Measurements from ENCODE around the gene PRPF38B.
A peak's percentile ranks its signal among the peaks of the same experiment; 100 is the strongest.

The PRPF38B gene

GRCh38 chr1:108716437-108717230 is 24.5 kb downstream of the PRPF38B start:
- no peak for DNase-seq (ENCODE audit: low read depth in 2 of 2, low spot score in 1 of 2)

DNA sequence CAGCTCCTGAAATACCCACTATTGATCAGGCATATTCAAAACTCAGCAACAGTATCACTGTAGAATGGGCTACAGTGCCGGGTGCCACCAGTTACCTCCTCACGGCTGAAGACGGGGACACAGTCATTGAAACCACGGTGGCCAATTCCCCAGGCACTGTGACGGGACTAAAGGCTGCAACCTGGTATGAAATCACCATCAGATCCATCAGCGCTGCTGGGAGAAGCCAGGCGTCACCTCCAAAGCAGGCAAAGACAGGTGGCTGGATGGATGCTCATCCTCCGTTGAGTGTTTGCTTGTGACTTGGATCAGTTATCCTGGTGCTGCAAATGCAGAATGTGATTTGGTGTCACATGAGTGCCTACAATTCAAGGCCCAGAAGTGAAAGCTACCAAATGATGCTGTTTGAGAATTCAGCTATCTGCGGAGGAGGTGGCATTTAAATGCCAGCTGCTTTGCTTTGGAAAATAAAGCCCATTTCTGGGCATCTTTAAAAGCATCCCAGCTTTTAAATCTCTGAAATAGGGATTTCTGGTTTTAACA is 25.7 kb downstream of the PRPF38B start:
- DNase-seq (ENCODE audit: low read depth in 2 of 2, low spot score in 1 of 2) = no peak

GRCh38 chr1:108718927-108719655 is 27.0 kb downstream of the PRPF38B start:
- no peak for DNase-seq (ENCODE audit: low read depth in 2 of 2, low spot score in 1 of 2)

- DNase-seq (ENCODE audit: low read depth in 2 of 2, low spot score in 1 of 2) = no peak
Observed at GRCh38 chr1:108719656-108720435, 27.7 kb downstream of the PRPF38B start.

- no peak for DNase-seq (ENCODE audit: low read depth in 2 of 2, low spot score in 1 of 2)
Observed at GRCh38 chr1:108722292-108722691, 30.2 kb downstream of the PRPF38B start.

DNA sequence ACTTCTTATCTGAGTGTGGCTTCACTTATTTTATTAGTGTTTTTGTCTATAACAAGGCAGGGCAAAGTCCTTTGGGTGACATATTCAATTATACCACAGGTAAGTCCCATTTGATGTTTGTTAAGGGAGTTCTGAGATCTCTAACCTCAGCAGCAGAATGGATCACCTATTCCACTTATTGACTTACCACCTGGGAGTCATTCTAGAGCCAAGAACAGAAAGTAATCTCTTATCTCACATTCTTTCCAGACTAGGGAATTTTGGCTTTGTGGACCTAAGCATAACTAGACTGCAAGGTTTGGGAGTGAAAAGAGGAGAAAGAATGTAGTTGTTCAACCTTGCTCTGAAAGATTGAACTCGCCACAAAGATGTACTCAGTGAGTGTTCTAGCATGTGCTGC is 33.8 kb downstream of the PRPF38B start:
- DNase-seq (ENCODE audit: low read depth in 2 of 2, low spot score in 1 of 2) = no peak

DNA sequence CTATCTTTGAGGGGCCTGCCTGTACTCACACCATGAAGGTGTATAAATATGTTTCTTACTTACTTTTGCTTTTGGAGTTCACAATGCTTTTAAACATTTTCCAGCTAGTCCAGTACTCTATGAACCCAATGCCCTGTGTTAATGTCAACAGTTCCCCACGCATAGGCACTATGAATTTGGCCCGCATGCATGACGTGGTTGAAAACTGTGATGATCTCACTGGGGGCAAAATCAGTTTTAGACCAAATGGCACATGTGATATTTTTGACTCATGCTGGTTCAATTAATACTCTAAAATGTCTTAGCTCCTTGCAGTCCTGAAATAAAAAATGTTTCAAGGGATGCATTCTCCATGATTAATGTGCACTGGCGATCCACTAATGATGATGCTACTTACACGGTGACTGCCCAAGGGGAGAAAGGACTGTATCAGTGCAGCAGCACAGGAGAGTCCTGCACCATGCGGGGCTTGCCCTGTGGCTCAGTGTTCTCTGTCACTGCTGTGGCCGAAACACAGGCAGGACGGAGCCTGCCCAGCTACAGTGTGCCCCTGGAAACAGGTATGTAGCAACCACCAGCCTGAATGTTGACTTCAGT is 36.3 kb downstream of the PRPF38B start:
- DNase-seq (ENCODE audit: low read depth in 2 of 2, low spot score in 1 of 2) = no peak

- no peak for DNase-seq (ENCODE audit: low read depth in 2 of 2, low spot score in 1 of 2)
Observed at GRCh38 chr1:108729481-108729880, 37.4 kb downstream of the PRPF38B start.

DNA sequence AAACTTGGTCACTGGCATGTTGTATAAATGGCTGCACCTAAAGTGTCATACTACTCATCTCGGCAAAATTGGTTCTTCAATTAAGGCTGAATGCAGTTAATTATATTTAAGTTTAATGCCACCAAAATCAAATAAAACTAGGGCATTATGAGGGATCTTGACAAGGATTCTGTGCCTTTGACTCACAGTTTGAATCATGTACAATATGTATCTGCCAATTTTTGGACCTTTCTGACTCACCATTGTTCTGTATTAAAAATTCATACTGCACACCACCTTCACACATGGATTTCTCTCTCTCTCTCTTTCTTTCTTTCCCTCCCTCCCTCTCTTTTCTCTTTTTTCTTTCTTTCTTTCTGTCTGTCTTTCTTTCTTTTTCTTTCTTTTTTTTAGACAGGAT is 40.3 kb downstream of the PRPF38B start:
- DNase-seq (ENCODE audit: low read depth in 2 of 2, low spot score in 1 of 2) = no peak

GRCh38 chr1:108734171-108734865 is 42.2 kb downstream of the PRPF38B start:
- DNase-seq (ENCODE audit: low read depth in 2 of 2, low spot score in 1 of 2) = no peak

GRCh38 chr1:108742253-108742652 is 50.1 kb downstream of the PRPF38B start:
- no peak for DNase-seq (ENCODE audit: low read depth in 2 of 2, low spot score in 1 of 2)

DNA sequence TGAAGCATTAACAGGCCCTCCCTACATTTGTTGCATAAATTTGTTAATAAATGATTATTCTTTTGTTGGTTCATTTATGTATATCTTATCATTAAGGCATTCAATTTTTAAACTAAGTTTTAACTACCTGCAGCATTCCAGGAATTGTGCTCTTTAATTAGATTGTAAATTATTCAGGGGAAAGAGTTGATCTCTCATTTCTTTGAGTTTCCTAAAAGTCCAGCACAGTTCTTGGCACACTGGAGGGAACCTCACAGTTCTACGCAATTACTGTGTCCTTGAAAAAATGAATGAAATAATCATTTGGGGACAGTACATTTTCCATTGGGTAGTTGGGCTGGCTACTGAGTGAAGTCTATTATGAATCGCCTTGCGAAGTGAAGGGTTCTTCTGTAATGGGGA is 53.9 kb downstream of the PRPF38B start:
- no peak for DNase-seq (ENCODE audit: low read depth in 2 of 2, low spot score in 1 of 2)

DNA sequence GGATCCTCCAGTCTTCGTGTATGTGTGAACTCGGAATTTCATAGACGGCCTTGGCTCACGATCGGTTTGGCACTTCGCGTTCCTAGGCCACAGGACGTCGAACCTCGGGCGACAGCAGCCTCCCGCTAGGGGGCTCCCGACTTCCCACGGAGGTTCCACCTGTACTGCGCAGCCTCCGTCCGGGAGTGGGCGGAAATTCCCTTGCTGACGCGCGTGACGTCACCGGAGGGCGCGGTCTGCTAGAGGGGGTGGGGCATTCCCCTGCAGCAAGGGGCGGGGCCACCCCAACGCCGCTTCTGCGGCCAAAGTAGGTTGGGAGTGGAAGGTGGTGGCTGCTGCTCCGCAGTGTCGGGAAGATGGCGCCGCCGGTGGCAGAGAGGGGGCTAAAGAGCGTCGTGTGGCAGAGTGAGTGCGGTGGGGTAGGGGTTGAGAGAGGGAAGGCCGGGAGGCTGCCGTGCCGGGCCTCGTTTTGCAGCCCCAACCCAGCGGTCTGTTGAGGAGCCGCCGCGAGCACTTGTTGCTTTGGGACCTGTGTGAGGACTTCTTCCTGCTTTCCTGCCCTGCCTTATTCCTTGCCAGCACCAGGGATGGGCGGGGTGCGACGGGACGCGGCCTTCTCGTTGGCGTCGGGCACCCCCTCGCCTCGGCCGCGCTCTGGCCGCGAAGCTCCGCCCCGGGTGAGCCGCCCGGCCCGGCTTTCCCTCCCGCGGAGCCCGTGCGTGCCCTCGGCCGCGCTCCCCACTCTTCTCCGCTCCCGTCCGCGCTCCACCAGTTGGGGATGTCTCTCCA is 54.5 kb downstream of the PRPF38B start, which contains the start of gene STXBP3:
Gene STXBP3 (plus strand): TSS at position 293 of the 789 bp plus-strand sequence. CDS start 64 bp downstream, at position 357.
- peak; percentile 100 for DNase-seq (ENCODE audit: low read depth in 2 of 2, low spot score in 1 of 2)

GRCh38 chr1:108747171-108747850 is 55.2 kb downstream of the PRPF38B start:
- DNase-seq (ENCODE audit: low read depth in 2 of 2, low spot score in 1 of 2) = peak in 1 of 2 donors; percentile 4

DNA sequence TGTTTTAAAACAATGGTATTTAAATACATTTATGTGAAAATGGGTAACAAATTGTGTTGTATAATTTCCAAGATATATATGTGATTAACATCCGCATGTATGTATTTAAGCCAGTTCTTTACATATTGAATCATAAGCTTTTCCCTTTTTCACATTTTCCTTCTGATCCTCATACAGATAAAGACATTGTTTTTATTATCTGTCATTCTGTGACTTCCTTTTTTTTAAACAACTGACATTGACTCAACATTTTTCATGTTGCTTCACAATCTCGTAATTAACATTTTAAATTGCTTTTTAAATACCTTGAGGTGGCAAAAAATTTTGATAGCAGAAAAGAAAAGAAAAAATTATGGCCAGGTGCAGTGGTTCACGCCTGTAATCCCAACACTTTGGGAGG is 55.8 kb downstream of the PRPF38B start:
- no peak for DNase-seq (ENCODE audit: low read depth in 2 of 2, low spot score in 1 of 2)

GRCh38 chr1:108749081-108749480 is 57.0 kb downstream of the PRPF38B start:
- no peak for DNase-seq (ENCODE audit: low read depth in 2 of 2, low spot score in 1 of 2)

GRCh38 chr1:108750476-108751181 is 58.5 kb downstream of the PRPF38B start:
- DNase-seq (ENCODE audit: low read depth in 2 of 2, low spot score in 1 of 2) = no peak
